Upper lobe of left lung (tissue), 4 donors: ENCODE data around the gene PRAMEF10.
"Not testable (repeated sequence)": the region's sequence is repeated elsewhere in the genome, so short reads cannot be mapped to it uniquely, and the experiment has no call there.

Experiments used
- EP300 ChIP-seq, 4 donors: sonication (generic); formaldehyde crosslinking; IDR thresholded peaks; one replicate each; pipeline ENCODE4 v1.5.1; 2017; ENCODE audit warnings: antibody characterized with exemption in 4 of 4, control low read depth in 2 of 4
- POLR2A ChIP-seq, 4 donors: fragments of 450-650 bp; IDR thresholded peaks; one replicate each; pipeline ENCODE4 v1.5.1; 2016 to 2017; ENCODE audit warnings: antibody characterized with exemption in 4 of 4, mild to moderate bottlenecking in 2 of 4
- POLR2AphosphoS5 ChIP-seq, 2 donors: sonication (generic); formaldehyde crosslinking; IDR thresholded peaks; one replicate each; pipeline ENCODE4 v1.5.1; 2017; ENCODE audit warnings: antibody characterized with exemption in 2 of 2
- TF ChIP-seq, protein P1 (sequence below), 6 experiments: fragments of 450-650 bp in 4 of 6; fragments of 200-600 bp in 2 of 6; sonication (generic) in 2 of 6; IDR thresholded peaks; one replicate each; pipeline ENCODE4 v1.5.1; 2016 to 2019; ENCODE audit warnings: antibody characterized with exemption in 6 of 6

DNA sequence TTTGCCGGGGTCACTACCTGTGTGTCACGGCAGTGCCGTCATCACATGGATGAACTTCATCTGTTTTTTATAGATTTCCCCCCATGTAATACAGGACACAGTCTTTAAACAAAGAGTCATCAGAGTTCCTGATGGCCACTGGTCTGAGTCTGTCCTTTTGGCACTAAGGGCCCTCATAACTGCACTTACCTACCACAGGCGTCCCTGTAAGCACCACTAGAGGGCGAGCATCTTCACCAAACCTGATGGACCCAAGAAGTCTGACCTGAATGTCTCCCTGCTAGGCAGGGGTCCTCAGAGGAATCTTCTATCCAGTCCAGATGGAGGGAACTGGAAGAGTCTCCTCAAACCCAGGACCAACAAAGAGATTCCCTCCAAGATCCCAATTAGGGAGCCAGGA lies 26.3 kb upstream of the PRAMEF10 start:
- TF ChIP-seq, protein P1, sequence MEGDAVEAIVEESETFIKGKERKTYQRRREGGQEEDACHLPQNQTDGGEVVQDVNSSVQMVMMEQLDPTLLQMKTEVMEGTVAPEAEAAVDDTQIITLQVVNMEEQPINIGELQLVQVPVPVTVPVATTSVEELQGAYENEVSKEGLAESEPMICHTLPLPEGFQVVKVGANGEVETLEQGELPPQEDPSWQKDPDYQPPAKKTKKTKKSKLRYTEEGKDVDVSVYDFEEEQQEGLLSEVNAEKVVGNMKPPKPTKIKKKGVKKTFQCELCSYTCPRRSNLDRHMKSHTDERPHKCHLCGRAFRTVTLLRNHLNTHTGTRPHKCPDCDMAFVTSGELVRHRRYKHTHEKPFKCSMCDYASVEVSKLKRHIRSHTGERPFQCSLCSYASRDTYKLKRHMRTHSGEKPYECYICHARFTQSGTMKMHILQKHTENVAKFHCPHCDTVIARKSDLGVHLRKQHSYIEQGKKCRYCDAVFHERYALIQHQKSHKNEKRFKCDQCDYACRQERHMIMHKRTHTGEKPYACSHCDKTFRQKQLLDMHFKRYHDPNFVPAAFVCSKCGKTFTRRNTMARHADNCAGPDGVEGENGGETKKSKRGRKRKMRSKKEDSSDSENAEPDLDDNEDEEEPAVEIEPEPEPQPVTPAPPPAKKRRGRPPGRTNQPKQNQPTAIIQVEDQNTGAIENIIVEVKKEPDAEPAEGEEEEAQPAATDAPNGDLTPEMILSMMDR (IDR thresholded peaks at IDR 0.05): not testable (repeated sequence)
- not testable (repeated sequence) for TF ChIP-seq POLR2AphosphoS5, POLR2A, EP300 (IDR thresholded peaks at IDR 0.05)
